Measurements from ENCODE around the gene GLUD2.

GRCh38 chrX:121036951-121037350 lies 10.5 kb upstream of the GLUD2 start:
- TF ChIP-seq CTCF (conservative IDR thresholded peaks at IDR 0.05; ENCODE audit: low read depth, low read length) (no peak), MAFK (IDR thresholded peaks at IDR 0.05; ENCODE audit: low read depth, low read length) (no peak), USF2 (IDR thresholded peaks at IDR 0.05; ENCODE audit: low read depth, low read length) (no peak), SMC3 (IDR thresholded peaks at IDR 0.05; ENCODE audit: low read depth, low read length) (no peak), POLR2A (IDR thresholded peaks at IDR 0.05; ENCODE audit: low read depth, low read length) (no peak), MAZ (IDR thresholded peaks at IDR 0.05; ENCODE audit: borderline replicate concordance, low read depth, low read length) (no peak), ELK1 (IDR thresholded peaks at IDR 0.05; ENCODE audit: borderline replicate concordance, low read depth, low read length) (no peak), FOS (IDR thresholded peaks at IDR 0.05; ENCODE audit: low read depth, low read length) (no peak), BHLHE40 (IDR thresholded peaks at IDR 0.05; ENCODE audit: low read depth, low read length) (no peak), RCOR1 (IDR thresholded peaks at IDR 0.05; ENCODE audit: insufficient replicate concordance, low read length) (no peak), RAD21 (IDR thresholded peaks at IDR 0.05; ENCODE audit: low read length) (no peak), RFX5 (IDR thresholded peaks at IDR 0.05; ENCODE audit: low read depth, low read length) (no peak)
